ENCODE data around the gene AIFM3. TPM values are rescaled to one million over a fixed set of nuclear protein-coding genes. Genes with fewer than 3 reads are reported as not detected.

AIFM3 gene
- total and polyA plus RNA-seq, 2 donors (not counting 3 experiments of a cell fraction or from before 2014, with no cell fraction given) = 0.15 TPM; not detected in 1

- Histone ChIP-seq H3K4me2 (ENCODE audit: insufficient read depth, low read length) (no peak overlapping the region), H3K27me3 (ENCODE audit: control insufficient read depth in 2 of 2, insufficient read depth in 2 of 2, low read length in 2 of 2) (no peaks in the 10 kb centered on the region), H3K4me1 (ENCODE audit: control insufficient read depth, extremely low read depth, insufficient read depth, low read length) (peaks cover 19% of the 10 kb centered on the region), H3K9ac (replicated peaks; ENCODE audit: extremely low read depth, insufficient read depth, low read length) (no peak overlapping the region), H3K79me2 (ENCODE audit: control insufficient read depth, insufficient read depth, low read length) (peaks cover 76% of the 10 kb centered on the region), H2AFZ (ENCODE audit: low read depth, low read length) (no peak overlapping the region), H4K20me1 (replicated peaks; ENCODE audit: control insufficient read depth, extremely low read depth, insufficient read depth, low read length) (peaks cover 5% of the 10 kb centered on the region), H3K9me1 (replicated peaks; ENCODE audit: control insufficient read depth, extremely low read depth, insufficient read depth, low read length) (no peaks in the 10 kb centered on the region), H3K9me3 (replicated peaks; ENCODE audit: control insufficient read depth, insufficient read depth, low read length) (no peaks in the 10 kb centered on the region), H3K36me3 (ENCODE audit: control insufficient read depth in 2 of 2, extremely low read depth in 1 of 2, insufficient read depth in 2 of 2, low read length in 2 of 2) (peaks cover 18 to 24% of the 10 kb centered on the region in 2 experiments), H3K4me3 (replicated peaks in 1 of 3; ENCODE audit: insufficient read depth in 1 of 3, low read depth in 1 of 3, low read length in 3 of 3) (no peak overlapping the region), H3K27ac (ENCODE audit: insufficient read depth, low read depth, low read length) (no peak overlapping the region)
- FAIRE-seq (no peak), DNase-seq (ENCODE audit: low read depth, low spot score) (no peak)
- dilution Hi-C loops (cut with MboI; ENCODE audit: extremely low pct_ligation_motif_present, low sequenced_read_pairs) (no loop called here), intact Hi-C loops (cut with micrococcal nuclease) (no loop called here)
- no peak for TF ChIP-seq JUN (IDR thresholded peaks at IDR 0.05; ENCODE audit: borderline replicate concordance, insufficient read depth, insufficient read length, low read depth)
- no peak for TF ChIP-seq POLR2A (IDR thresholded peaks at IDR 0.05; ENCODE audit: low read depth, low read length)
- TF ChIP-seq, protein P1, sequence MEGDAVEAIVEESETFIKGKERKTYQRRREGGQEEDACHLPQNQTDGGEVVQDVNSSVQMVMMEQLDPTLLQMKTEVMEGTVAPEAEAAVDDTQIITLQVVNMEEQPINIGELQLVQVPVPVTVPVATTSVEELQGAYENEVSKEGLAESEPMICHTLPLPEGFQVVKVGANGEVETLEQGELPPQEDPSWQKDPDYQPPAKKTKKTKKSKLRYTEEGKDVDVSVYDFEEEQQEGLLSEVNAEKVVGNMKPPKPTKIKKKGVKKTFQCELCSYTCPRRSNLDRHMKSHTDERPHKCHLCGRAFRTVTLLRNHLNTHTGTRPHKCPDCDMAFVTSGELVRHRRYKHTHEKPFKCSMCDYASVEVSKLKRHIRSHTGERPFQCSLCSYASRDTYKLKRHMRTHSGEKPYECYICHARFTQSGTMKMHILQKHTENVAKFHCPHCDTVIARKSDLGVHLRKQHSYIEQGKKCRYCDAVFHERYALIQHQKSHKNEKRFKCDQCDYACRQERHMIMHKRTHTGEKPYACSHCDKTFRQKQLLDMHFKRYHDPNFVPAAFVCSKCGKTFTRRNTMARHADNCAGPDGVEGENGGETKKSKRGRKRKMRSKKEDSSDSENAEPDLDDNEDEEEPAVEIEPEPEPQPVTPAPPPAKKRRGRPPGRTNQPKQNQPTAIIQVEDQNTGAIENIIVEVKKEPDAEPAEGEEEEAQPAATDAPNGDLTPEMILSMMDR (IDR thresholded peaks at IDR 0.05; ENCODE audit: extremely low read depth in 1 of 2, insufficient read depth in 1 of 2, low read depth in 1 of 2, low read length in 2 of 2) = no peak
- no peak for TF ChIP-seq FOS (IDR thresholded peaks at IDR 0.05; ENCODE audit: borderline replicate concordance, insufficient read depth, low read length)
- no peak for TF ChIP-seq EZH2 (IDR thresholded peaks at IDR 0.05; ENCODE audit: borderline replicate concordance, low read depth, low read length, severe bottlenecking)
- TF ChIP-seq POLR2AphosphoS5 (IDR thresholded peaks at IDR 0.05; ENCODE audit: insufficient read depth, low read depth, low read length) = no peak
- no peak for TF ChIP-seq MAX (IDR thresholded peaks at IDR 0.05; ENCODE audit: insufficient read depth, insufficient read length)
- TF ChIP-seq GATA2 (IDR thresholded peaks at IDR 0.05; ENCODE audit: insufficient read depth, insufficient read length, low read depth, low read length) = no peak
- no peak for TF ChIP-seq MYC (IDR thresholded peaks at IDR 0.05; ENCODE audit: low read depth, low read length)
- BruUV-seq (replicated peaks) = no TSS peak
- CTCF ChIA-PET = no interaction called here
- POLR2A ChIA-PET = no interaction called here
These were observed 18.1 kb upstream of the AIFM3 start for GRCh38 chr22:20948989-20949388.

Measured in endothelial cell of umbilical vein (primary cell).